GM18519 (cell line): ENCODE results near the gene MUTYH.

Source experiments
- ATAC-seq: cut with Tn5 transposase; IDR thresholded peaks from one replicate; pipeline ENCODE4 v1.9.1; 2021; ENCODE audit warnings: mild to moderate bottlenecking, moderate library complexity; ENCODE audit not compliant: unreplicated experiment, low FRiP score

Gene MUTYH

DNA sequence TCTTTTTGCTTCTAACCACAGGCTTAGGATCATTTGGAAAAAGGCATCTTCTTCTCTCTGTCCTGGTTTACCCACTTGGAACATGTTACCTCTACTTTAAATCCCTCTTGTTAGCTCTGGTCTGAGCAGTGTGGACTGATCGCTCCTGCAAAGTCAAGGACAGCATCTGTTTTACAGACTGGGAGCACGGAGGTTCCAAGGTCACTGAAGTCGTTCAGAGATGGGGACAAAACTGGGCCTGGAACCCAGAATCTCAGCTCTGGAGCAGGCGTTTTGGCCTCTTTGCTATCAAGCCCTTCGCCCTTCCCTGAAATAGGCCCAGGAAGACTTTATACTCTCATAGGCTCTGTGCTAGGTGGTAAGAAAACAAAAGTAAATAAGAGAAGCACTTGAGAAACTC lies 11.3 kb upstream of the MUTYH start:
- ATAC-seq: no peak

- no peak for ATAC-seq
Measured at GRCh38 chr1:45348966-45349677, 8.9 kb upstream of the MUTYH start.

DNA sequence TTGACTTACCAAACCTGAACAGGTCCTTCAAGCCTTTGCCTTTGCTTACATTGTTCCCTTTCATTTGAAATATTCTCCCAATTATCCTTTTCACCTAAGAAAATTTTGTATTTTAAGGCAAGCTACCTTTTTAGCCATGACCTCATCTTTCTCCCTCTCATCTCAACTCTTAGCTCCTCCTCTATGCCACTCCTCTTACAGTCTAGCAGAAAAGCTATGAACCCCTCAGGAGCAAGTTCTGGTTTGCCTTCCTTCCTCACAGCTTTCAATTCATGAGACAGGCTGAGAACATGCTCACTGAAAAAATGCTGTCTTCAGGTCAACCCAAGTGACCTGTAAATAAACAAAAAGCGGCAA lies 8.3 kb upstream of the MUTYH start:
- ATAC-seq: no peak

GRCh38 chr1:45348020-45348419 lies 7.8 kb upstream of the MUTYH start:
- no peak for ATAC-seq

- no peak for ATAC-seq
Measured at GRCh38 chr1:45346473-45346872, 6.2 kb upstream of the MUTYH start.

- ATAC-seq: no peak
Measured at GRCh38 chr1:45345014-45345413, 4.8 kb upstream of the MUTYH start.

- ATAC-seq: no peak
Measured at GRCh38 chr1:45344499-45344898, 4.3 kb upstream of the MUTYH start.

GRCh38 chr1:45340816-45341466 lies 701 bp upstream of the MUTYH start:
- no peak for ATAC-seq

- ATAC-seq: no peak
Measured at GRCh38 chr1:45337630-45338325, 2.5 kb downstream of the MUTYH start.

DNA sequence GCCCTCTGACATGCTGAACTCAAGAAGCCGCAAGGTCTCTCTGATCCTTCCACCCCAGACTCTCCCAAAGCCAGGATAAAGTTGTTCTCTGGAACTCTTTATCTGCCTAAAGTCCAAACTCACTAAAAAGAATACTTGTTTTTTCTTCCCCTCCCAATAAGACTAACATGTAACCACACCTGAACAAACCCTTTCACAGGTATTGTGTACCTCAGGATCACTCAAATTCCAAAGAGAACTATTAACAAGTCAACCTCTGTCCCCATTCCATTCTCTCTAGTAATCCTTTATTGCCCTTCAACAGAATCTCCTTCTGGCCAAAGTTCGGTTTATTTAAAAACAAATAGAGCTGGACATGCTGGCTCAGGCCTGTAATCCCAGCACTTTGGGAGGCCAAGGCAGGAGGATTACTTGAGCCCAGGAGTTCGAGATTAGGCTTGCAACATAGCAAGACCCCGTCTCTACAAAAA lies 4.3 kb downstream of the MUTYH start:
- no peak for ATAC-seq

DNA sequence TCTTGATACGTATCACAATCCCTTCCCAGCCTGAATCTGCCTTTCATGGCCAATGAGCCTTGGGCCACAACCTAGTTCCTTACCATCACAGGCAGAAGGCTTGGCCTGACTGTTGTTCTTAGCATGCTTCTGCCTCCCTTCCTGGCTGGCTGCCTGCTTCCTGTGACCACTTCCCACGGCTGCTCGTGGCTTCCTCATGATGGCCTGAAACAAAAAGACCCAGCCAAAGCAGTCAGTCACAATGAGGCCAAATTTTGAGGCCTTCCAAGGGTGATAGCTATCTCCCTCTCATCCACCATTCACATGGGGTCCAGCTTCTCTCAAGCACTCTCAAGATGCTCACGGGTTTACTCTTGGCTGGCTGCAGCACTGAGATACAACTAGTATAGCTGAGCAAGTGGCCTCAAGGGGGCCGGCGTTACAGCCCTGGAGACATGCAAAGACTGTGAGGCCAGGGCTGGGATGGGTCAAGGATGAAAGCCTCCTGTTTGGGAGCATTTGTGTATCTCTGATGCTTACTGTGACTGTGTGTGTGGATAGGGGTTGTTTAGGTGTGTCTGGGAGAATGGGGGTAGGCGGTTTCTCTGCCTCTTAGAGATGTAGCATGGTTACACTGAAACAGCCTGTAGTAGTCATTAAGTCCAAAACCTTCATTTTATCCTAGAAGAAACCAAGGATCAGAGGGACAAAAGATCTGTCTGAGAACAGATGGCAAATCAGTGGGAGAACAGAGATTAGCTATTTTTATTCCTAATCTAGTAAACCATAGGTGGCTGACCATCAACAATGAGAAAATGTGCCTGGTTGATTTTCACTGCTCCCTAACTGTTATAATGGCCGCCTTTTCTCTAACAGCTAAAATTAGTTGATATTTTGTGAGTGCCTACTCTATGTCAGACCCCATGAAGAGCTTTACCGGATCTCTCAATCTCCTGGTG lies 5.7 kb downstream of the MUTYH start:
- ATAC-seq: no peak

DNA sequence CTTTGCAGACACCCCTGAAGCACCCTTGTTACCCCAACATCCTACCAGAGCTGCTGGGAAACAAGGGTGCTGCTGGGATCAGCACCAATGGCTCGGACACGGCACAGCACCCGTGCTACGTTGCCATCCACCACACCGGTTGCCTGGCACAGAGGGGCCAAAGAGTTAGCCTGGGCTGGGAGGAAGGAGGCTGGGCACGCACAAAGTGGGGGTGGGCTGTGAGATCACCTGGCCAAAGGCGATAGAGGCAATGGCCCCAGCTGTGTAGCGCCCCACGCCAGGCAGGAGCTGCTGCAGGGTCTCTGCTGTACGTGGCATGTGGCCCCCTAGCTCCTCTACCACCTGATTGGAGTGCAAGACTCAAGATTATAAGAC lies 7.9 kb downstream of the MUTYH start:
- no peak for ATAC-seq

GRCh38 chr1:45331436-45332345 lies 8.5 kb downstream of the MUTYH start:
- no peak for ATAC-seq

DNA sequence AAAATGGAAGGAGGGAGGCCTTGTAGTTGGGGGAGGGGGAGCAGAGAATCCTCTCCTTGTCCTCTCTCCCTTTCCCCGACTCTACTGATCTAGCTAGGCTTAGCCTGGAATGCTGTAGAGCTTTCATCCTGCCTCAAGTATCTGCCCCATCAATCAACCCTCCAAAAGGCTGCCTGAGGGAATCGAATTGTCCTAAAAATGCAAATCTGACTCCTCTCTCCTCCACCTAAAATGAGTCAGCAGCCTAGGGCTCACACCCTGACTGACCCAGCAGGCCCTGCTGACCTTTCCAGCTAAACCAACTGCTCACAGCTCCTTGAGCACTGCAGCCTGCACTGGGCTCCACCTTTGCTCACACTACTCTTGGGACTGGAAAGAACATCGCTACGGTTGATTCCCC lies 10.8 kb downstream of the MUTYH start:
- ATAC-seq: no peak

DNA sequence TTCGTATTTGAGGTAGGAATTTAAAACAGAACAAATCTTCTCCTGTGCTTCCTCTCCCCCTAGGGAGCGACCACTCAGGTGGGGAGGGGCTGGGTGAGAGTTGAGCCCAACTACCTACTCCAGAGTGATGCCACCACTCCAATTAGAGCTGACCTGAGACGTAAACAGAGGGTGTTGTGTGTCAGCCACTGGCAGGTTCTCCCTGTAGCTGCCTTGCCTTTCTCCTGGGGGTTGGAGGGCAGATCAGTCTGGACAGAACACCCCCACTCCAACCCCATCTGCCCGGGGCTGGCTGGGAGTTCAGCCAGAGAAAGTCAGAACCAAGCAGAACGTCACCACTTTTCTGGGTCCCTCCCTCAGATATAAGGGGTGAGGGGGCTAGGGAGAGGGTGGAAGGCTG lies 11.6 kb downstream of the MUTYH start:
- ATAC-seq: no peak

- no peak for ATAC-seq
Measured at GRCh38 chr1:45327644-45328515, 12.4 kb downstream of the MUTYH start.

- ATAC-seq: no peak
Measured at GRCh38 chr1:45326627-45327623, 13.3 kb downstream of the MUTYH start, which contains the start of gene HPDL. Gene HPDL, plus strand, starts transcription at chr1:45326895. Its CDS starts 254 bp downstream, at chr1:45327149.
